ENCODE results near the gene MEIS1.

GRCh38 chr2:66585587-66585986, 150.7 kb downstream of the MEIS1 start:
- TF ChIP-seq POLR2A (IDR thresholded peaks at IDR 0.05) (no peak), CTCF (IDR thresholded peaks at IDR 0.05) (no peak)
